KMS-11 (cell line): ENCODE measurements around the gene KRI1.
A peak's percentile ranks its signal among the peaks of the same experiment; 100 is the strongest.

ENCODE experiments used
- H2AFZ ChIP-seq: fragments of 200-600 bp; sonication (generic); 2 replicates; pipeline ENCODE4 v1.6.1; 2016; ENCODE audit warnings: antibody characterized with exemption, mixed run types, low read depth
- H3K27ac ChIP-seq: fragments of 200-600 bp; sonication (generic); 2 replicates; pipeline ENCODE4 v1.6.1; 2016; ENCODE audit warnings: mild to moderate bottlenecking, mixed run types
- H3K27me3 ChIP-seq: fragments of 200-600 bp; sonication (generic); 2 replicates; pipeline ENCODE4 v1.6.1; 2017; ENCODE audit warnings: mild to moderate bottlenecking, low read depth, mixed run types, moderate library complexity; ENCODE audit not compliant: insufficient read depth
- H3K36me3 ChIP-seq: fragments of 200-600 bp; sonication (generic); 2 replicates; pipeline ENCODE4 v1.6.1; 2017; ENCODE audit warnings: mild to moderate bottlenecking, mixed run types; ENCODE audit not compliant: insufficient read depth
- H3K4me1 ChIP-seq: fragments of 200-600 bp; sonication (generic); 2 replicates; pipeline ENCODE4 v1.6.1; 2016; ENCODE audit warnings: mild to moderate bottlenecking, low read depth, mixed run types; ENCODE audit not compliant: poor library complexity, severe bottlenecking
- H3K4me2 ChIP-seq: fragments of 200-600 bp; sonication (generic); 2 replicates; pipeline ENCODE4 v1.7.0; 2016; ENCODE audit warnings: mild to moderate bottlenecking, mixed run types
- H3K4me3 ChIP-seq: fragments of 200-600 bp; sonication (generic); IDR thresholded peaks from 2 replicates; pipeline ENCODE4 v1.6.1; 2017; ENCODE audit warnings: low read depth, low read length, mixed read lengths; ENCODE audit not compliant: insufficient read depth
- H3K79me2 ChIP-seq: fragments of 200-600 bp; sonication (generic); 2 replicates; pipeline ENCODE4 v1.6.1; 2016; ENCODE audit warnings: low read depth, mixed run types; ENCODE audit not compliant: insufficient read depth
- H3K9ac ChIP-seq: fragments of 200-600 bp; sonication (generic); 2 replicates; pipeline ENCODE4 v1.6.1; 2016; ENCODE audit warnings: mild to moderate bottlenecking, mixed run types
- H4K20me1 ChIP-seq: fragments of 200-600 bp; sonication (generic); 2 replicates; pipeline ENCODE4 v1.6.1; 2016; ENCODE audit warnings: mild to moderate bottlenecking, mixed run types; ENCODE audit not compliant: insufficient read depth
- CTCF ChIP-seq: fragments of 200-600 bp; sonication (generic); conservative IDR thresholded peaks from 2 replicates; pipeline ENCODE4 v1.6.1; 2017; ENCODE audit warnings: low read depth, mild to moderate bottlenecking, antibody characterized with exemption, low read length, moderate library complexity, mixed read lengths

KRI1 gene

GRCh38 chr19:10505583-10506229, 60.1 kb downstream of the KRI1 start:
- H4K20me1 ChIP-seq, result no peaks in the 10 kb centered on the region
- peak; percentile 62; the same call in 1 of the 2 replicates for TF ChIP-seq CTCF
- H3K9ac ChIP-seq, result no peak overlapping the region
- H3K36me3 ChIP-seq, result no peaks in the 10 kb centered on the region
- no peak overlapping the region for H3K27ac ChIP-seq
- no peak overlapping the region for H3K4me2 ChIP-seq
- no peaks in the 10 kb centered on the region for H3K27me3 ChIP-seq
- peaks cover 17% of the 10 kb centered on the region for H3K79me2 ChIP-seq
- peaks cover 22% of the 10 kb centered on the region for H3K4me1 ChIP-seq
- H2AFZ ChIP-seq, result no peak overlapping the region
- H3K4me3 ChIP-seq, result no peak overlapping the region
